Lower leg skin (tissue), 3 donors: ENCODE data around the gene AFAP1L2.

Experiments
- POLR2A ChIP-seq, 2 donors: fragments of 450-650 bp; IDR thresholded peaks; one replicate each; pipeline ENCODE4 v1.6.1; 2016 to 2017; ENCODE audit warnings: antibody characterized with exemption in 2 of 2, mild to moderate bottlenecking in 1 of 2, moderate library complexity in 1 of 2
- TF ChIP-seq, protein P1 (sequence below), 3 donors: fragments of 450-650 bp; IDR thresholded peaks; one replicate each; pipeline ENCODE4 v1.5.1; 2016; ENCODE audit warnings: antibody characterized with exemption in 3 of 3, mild to moderate bottlenecking in 3 of 3, moderate library complexity in 2 of 3

DNA sequence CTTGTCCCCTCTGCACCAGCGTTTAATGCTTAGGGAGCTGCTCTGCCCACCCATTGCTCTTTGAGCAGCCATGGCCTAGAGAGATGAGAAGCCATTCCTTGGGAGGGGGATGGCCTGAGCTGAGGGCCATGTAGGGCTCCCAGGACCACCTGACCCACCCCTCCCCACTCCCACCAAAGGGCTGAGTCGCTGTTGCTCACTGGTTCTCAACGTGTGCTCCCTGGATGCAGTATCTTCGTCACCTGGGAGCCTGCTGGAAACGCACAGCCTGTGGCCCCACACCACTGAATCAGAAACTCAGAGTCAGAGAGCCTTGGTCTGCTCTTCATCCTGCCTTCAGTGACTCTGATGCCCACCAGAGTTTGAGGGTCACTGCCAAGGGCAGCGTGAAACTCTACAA is 128.2 kb downstream of the AFAP1L2 start:
- TF ChIP-seq, protein P1, sequence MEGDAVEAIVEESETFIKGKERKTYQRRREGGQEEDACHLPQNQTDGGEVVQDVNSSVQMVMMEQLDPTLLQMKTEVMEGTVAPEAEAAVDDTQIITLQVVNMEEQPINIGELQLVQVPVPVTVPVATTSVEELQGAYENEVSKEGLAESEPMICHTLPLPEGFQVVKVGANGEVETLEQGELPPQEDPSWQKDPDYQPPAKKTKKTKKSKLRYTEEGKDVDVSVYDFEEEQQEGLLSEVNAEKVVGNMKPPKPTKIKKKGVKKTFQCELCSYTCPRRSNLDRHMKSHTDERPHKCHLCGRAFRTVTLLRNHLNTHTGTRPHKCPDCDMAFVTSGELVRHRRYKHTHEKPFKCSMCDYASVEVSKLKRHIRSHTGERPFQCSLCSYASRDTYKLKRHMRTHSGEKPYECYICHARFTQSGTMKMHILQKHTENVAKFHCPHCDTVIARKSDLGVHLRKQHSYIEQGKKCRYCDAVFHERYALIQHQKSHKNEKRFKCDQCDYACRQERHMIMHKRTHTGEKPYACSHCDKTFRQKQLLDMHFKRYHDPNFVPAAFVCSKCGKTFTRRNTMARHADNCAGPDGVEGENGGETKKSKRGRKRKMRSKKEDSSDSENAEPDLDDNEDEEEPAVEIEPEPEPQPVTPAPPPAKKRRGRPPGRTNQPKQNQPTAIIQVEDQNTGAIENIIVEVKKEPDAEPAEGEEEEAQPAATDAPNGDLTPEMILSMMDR (IDR thresholded peaks at IDR 0.05), result no peak
- no peak for TF ChIP-seq POLR2A (IDR thresholded peaks at IDR 0.05)
